HCT116 (cell line): Measurements from ENCODE around the gene TRIM72. TPM values are rescaled to one million over a fixed set of nuclear protein-coding genes. Genes with fewer than 3 reads are reported as not detected.

ENCODE experiments used
- ATAC-seq: fragments of 200-7000 bp; cut with Tn5 transposase; 2 replicates; pipeline ENCODE4 v1.9.1; 2020; ENCODE audit warnings: mild to moderate bottlenecking, moderate library complexity
- BruUV-seq: library from RNA; stranded (reverse); fragments of 400-500 nt; replicated peaks from 2 replicates; lab custom pipeline; 2021; lab: Mats Ljungman, UMichigan
- CTCF ChIA-PET: fragments of 300-600 bp; sonication (Branson Sonifier 250); formaldehyde crosslinking; loops from one replicate; lab custom pipeline; 2021; ENCODE audit warnings: antibody characterized with exemption; lab: Charles Lee
- POLR2A ChIA-PET: fragments of 300-600, 350-600 bp; sonication (Branson Sonifier 250); formaldehyde crosslinking; loops from one replicate; lab custom pipeline; 2021; ENCODE audit warnings: antibody characterized with exemption; lab: Charles Lee
- RAD21 ChIA-PET, 2 experiments: fragments of 300-600 bp; sonication (Branson Sonifier 250); formaldehyde crosslinking; loops; one replicate each; lab custom pipeline; 2023; ENCODE audit warnings: low total read pairs in 2 of 2; ENCODE audit not compliant: uncharacterized antibody in 2 of 2, unreplicated experiment in 2 of 2, low non-redundant PET in 1 of 2; lab: Charles Lee
- DNase-seq: peaks from one replicate; pipeline ENCODE4 v3.0.0-alpha.2; 2010; ENCODE audit warnings: low read depth, low spot score
- H2AFZ ChIP-seq: fragments of 200-600 bp; shearing (Covaris generic), sonication (generic); 2 replicates; pipeline ENCODE4 v1.6.1; 2017; ENCODE audit warnings: low read depth, mixed run types, mixed read lengths, antibody characterized with exemption, low read length; ENCODE audit not compliant: poor library complexity, severe bottlenecking
- H3K27ac ChIP-seq: 2 replicates; pipeline ENCODE4 v1.5.1; 2012; ENCODE audit warnings: low read depth, low read length
- H3K27me3 ChIP-seq: fragments of 200-600 bp; sonication (generic); 2 replicates; pipeline ENCODE4 v1.6.1; 2016; ENCODE audit warnings: mixed run types, low read length, mixed read lengths; ENCODE audit not compliant: insufficient read depth
- H3K36me3 ChIP-seq, 2 experiments: fragments of 200-500 bp in 1 of 2; fragments of 200-600 bp in 1 of 2; sonication (Bioruptor generic) in 1 of 2; sonication (generic) in 1 of 2; 2 replicates each; pipeline versions ENCODE4 v1.5.1 to v1.6.1; 2014 to 2016; ENCODE audit warnings: low read length in 2 of 2, inconsistent platforms in 1 of 2, mixed read lengths in 1 of 2, mixed run types in 1 of 2; ENCODE audit not compliant: insufficient read depth in 2 of 2, control insufficient read depth in 1 of 2
- H3K4me1 ChIP-seq, 2 experiments: fragments of 200-600 bp in 1 of 2; sonication (generic) in 1 of 2; 2 replicates each; pipeline versions ENCODE4 v1.5.1 to v1.6.1; 2012 to 2017; ENCODE audit warnings: low read length in 2 of 2, inconsistent platforms in 1 of 2, mild to moderate bottlenecking in 1 of 2, mixed read lengths in 1 of 2, mixed run types in 1 of 2, moderate library complexity in 1 of 2; ENCODE audit not compliant: insufficient read depth in 2 of 2, control insufficient read depth in 1 of 2
- H3K4me2 ChIP-seq: fragments of 200-600 bp; sonication (generic); 2 replicates; pipeline ENCODE4 v1.6.1; 2017; ENCODE audit warnings: mixed run types, low read length, mixed read lengths
- H3K4me3 ChIP-seq, 2 experiments: fragments of 200-600 bp in 1 of 2; sonication (generic) in 1 of 2; replicated peaks in 1 of 2; 2 replicates each; pipeline ENCODE4 v1.5.1; 2011 to 2016; ENCODE audit warnings: low read length in 2 of 2, control low read depth in 1 of 2, low read depth in 1 of 2, mild to moderate bottlenecking in 1 of 2, mixed read lengths in 1 of 2, mixed run types in 1 of 2
- H3K79me2 ChIP-seq: fragments of 200-600 bp; sonication (generic); 2 replicates; pipeline ENCODE4 v1.6.1; 2017; ENCODE audit warnings: mild to moderate bottlenecking, mixed run types, low read length, moderate library complexity, mixed read lengths; ENCODE audit not compliant: insufficient read depth
- H3K9ac ChIP-seq: fragments of 200-600 bp; sonication (generic); 2 replicates; pipeline ENCODE4 v1.6.1; 2016; ENCODE audit warnings: low read length, mixed read lengths
- H3K9me2 ChIP-seq: fragments of 200-600 bp; sonication (generic), shearing (Covaris generic); 2 replicates; pipeline ENCODE4 v1.6.1; 2017; ENCODE audit warnings: mixed run types, mild to moderate bottlenecking, moderate library complexity; ENCODE audit not compliant: insufficient read depth
- H3K9me3 ChIP-seq, 2 experiments: fragments of 200-500 bp in 1 of 2; fragments of 200-600 bp in 1 of 2; sonication (Bioruptor generic) in 1 of 2; sonication (generic) in 1 of 2; 2 replicates each; pipeline ENCODE4 v1.6.1; 2014 to 2017; ENCODE audit warnings: low read length in 2 of 2, mixed read lengths in 2 of 2, inconsistent platforms in 1 of 2, low read depth in 1 of 2, mild to moderate bottlenecking in 1 of 2, mixed run types in 1 of 2, moderate library complexity in 1 of 2; ENCODE audit not compliant: control insufficient read depth in 1 of 2, insufficient read depth in 1 of 2
- H4K20me1 ChIP-seq: fragments of 200-600 bp; sonication (generic), shearing (Covaris generic); 2 replicates; pipeline ENCODE4 v1.6.1; 2017; ENCODE audit warnings: mixed run types, mild to moderate bottlenecking, moderate library complexity; ENCODE audit not compliant: insufficient read depth
- ATF3 ChIP-seq: IDR thresholded peaks from 2 replicates; pipeline ENCODE4 v1.6.1; 2012
- CEBPB ChIP-seq: IDR thresholded peaks from 2 replicates; pipeline ENCODE4 v1.6.1; 2012; ENCODE audit warnings: low read depth
- CTCF ChIP-seq, 3 experiments: fragments of 200-600 bp in 1 of 3; sonication (generic) in 1 of 3; IDR thresholded peaks in 2 of 3; conservative IDR thresholded peaks in 1 of 3; 2 replicates each; pipeline ENCODE4 v1.5.1; 2012 to 2017; ENCODE audit warnings: low read depth in 2 of 3, low read length in 2 of 3, antibody characterized with exemption in 1 of 3, borderline replicate concordance in 1 of 3, control low read depth in 1 of 3, mild to moderate bottlenecking in 1 of 3, mixed read lengths in 1 of 3, mixed run types in 1 of 3, moderate library complexity in 1 of 3; ENCODE audit not compliant: insufficient read depth in 1 of 3
- EGR1 ChIP-seq: IDR thresholded peaks from 2 replicates; pipeline ENCODE4 v1.6.1; 2012; ENCODE audit warnings: low read depth
- ELF1 ChIP-seq: IDR thresholded peaks from 2 replicates; pipeline ENCODE4 v1.6.1; 2012; ENCODE audit warnings: low read depth, borderline replicate concordance
- EZH2phosphoT487 ChIP-seq: fragments of 200-600 bp; IDR thresholded peaks from 2 replicates; pipeline ENCODE4 v1.6.1; 2018; ENCODE audit warnings: antibody characterized with exemption, borderline replicate concordance
- FOSL1 ChIP-seq: IDR thresholded peaks from 2 replicates; pipeline ENCODE4 v1.6.1; 2012; ENCODE audit warnings: low read depth
- JUND ChIP-seq: IDR thresholded peaks from 2 replicates; pipeline ENCODE4 v1.6.1; 2012
- MAX ChIP-seq: IDR thresholded peaks from 2 replicates; pipeline ENCODE4 v1.6.1; 2012
- POLR2A ChIP-seq: IDR thresholded peaks from 2 replicates; pipeline ENCODE4 v1.7.0; 2011; ENCODE audit warnings: borderline replicate concordance; ENCODE audit not compliant: insufficient read depth, insufficient read length; ENCODE audit errors: extremely low read depth
- POLR2AphosphoS5 ChIP-seq: IDR thresholded peaks from 2 replicates; pipeline ENCODE4 v1.6.1; 2011; ENCODE audit warnings: mild to moderate bottlenecking, low read depth, low read length, moderate library complexity
- RAD21 ChIP-seq: IDR thresholded peaks from 2 replicates; pipeline ENCODE4 v1.6.1; 2012; ENCODE audit warnings: low read depth, mild to moderate bottlenecking
- REST ChIP-seq: IDR thresholded peaks from 2 replicates; pipeline ENCODE4 v1.6.1; 2012; ENCODE audit warnings: low read depth
- SIN3A ChIP-seq: IDR thresholded peaks from 2 replicates; pipeline ENCODE4 v1.6.1; 2012; ENCODE audit warnings: low read depth
- SP1 ChIP-seq: IDR thresholded peaks from 2 replicates; pipeline ENCODE4 v1.6.1; 2012; ENCODE audit warnings: low read depth
- SRF ChIP-seq: IDR thresholded peaks from 2 replicates; pipeline ENCODE4 v1.6.1; 2012; ENCODE audit warnings: low read depth
- TCF7L2 ChIP-seq: IDR thresholded peaks from 2 replicates; pipeline ENCODE4 v1.7.0; 2011; ENCODE audit warnings: borderline replicate concordance, inconsistent platforms; ENCODE audit not compliant: insufficient read depth, insufficient read length; ENCODE audit errors: extremely low read depth
- ZBTB33 ChIP-seq: IDR thresholded peaks from 2 replicates; pipeline ENCODE4 v1.6.1; 2011; ENCODE audit warnings: mild to moderate bottlenecking, low read length, moderate library complexity; ENCODE audit not compliant: insufficient replicate concordance; ENCODE audit errors: extremely low read depth
- intact Hi-C: fragments of 100-400 bp; cut with micrococcal nuclease; formaldehyde crosslinking; loops from 2 replicates; pipeline ENCODE4 v1.10.0; 2022
- total RNA-seq: library from RNA; stranded (reverse); gene quantifications from one replicate; pipeline ENCODE4 v1.2.1, GENCODE V29; 2021; ENCODE audit not compliant: unreplicated experiment

The TRIM72 gene
- total RNA-seq, 1 experiment from 2014 or later, result 43.8 TPM

GRCh38 chr16:31268033-31268365, 54.1 kb downstream of the TRIM72 start:
- H3K4me3 ChIP-seq, result no peak overlapping the region
- TF ChIP-seq POLR2AphosphoS5, result no peak
- TF ChIP-seq ZBTB33, result no peak
- no peak for TF ChIP-seq TCF7L2
- TF ChIP-seq CTCF (IDR thresholded peaks at IDR 0.05 in 2 of 3, conservative IDR thresholded peaks at IDR 0.05 in 1 of 3; ENCODE audit: borderline replicate concordance in 1 of 3, insufficient read depth in 1 of 3, low read depth in 2 of 3, low read length in 2 of 3), result no peak
- no peak for TF ChIP-seq ATF3
- no peak for TF ChIP-seq JUND
- TF ChIP-seq RAD21, result no peak
- no peak for TF ChIP-seq CEBPB
- TF ChIP-seq POLR2A, result no peak
- no peak for TF ChIP-seq MAX
- no peak for TF ChIP-seq ELF1
- TF ChIP-seq SP1, result no peak
- TF ChIP-seq REST, result no peak
- TF ChIP-seq FOSL1, result no peak
- TF ChIP-seq SRF, result no peak
- no peak for TF ChIP-seq EGR1
- TF ChIP-seq EZH2phosphoT487, result no peak
- TF ChIP-seq SIN3A, result no peak
- TF ChIP-seq, all 23 proteins: peak for 0
- no TSS peak for BruUV-seq
- Histone ChIP-seq H3K36me3 (no peaks in the 10 kb centered on the region), H3K27me3 (no peaks in the 10 kb centered on the region), H3K27ac (no peak overlapping the region), H4K20me1 (no peaks in the 10 kb centered on the region), H3K9me3 (no peaks in the 10 kb centered on the region), H2AFZ (no peak overlapping the region), H3K9ac (no peak overlapping the region), H3K4me1 (peaks cover 0 to 11% of the 10 kb centered on the region in 2 experiments; a peak in 1 of 4 replicates), H3K79me2 (no peaks in the 10 kb centered on the region), H3K9me2 (no peaks in the 10 kb centered on the region), H3K4me2 (no peak overlapping the region)
- RAD21 ChIA-PET, result no interaction called here
- CTCF ChIA-PET, result interaction anchor here (0.6 kb wide), 1 partner anchor 436 kb away, joined by 3 read pairs; no protein-coding TSS in a partner anchor
- DNase-seq (no peak), ATAC-seq (no peak)
- POLR2A ChIA-PET, result no interaction called here
- intact Hi-C loops, result no loop called here
